Activated CD4-positive, alpha-beta T cell treated with anti-CD3 and anti-CD28 coated beads for 36 hours (primary cell): ENCODE data around the gene RXFP1. TPM values are rescaled to one million over a fixed set of nuclear protein-coding genes. Genes with fewer than 3 reads are reported as not detected.

ENCODE experiments used
- ATAC-seq: fragments of 200-7000 bp; cut with Tn5 transposase; one replicate; pipeline ENCODE4 v1.10.0; 2021; ENCODE audit warnings: mild to moderate bottlenecking, moderate library complexity
- CTCF ChIA-PET: fragments of 350-600 bp; sonication (Branson Sonifier 250); formaldehyde crosslinking; loops from one replicate; lab custom pipeline; 2021; ENCODE audit warnings: antibody characterized with exemption; lab: Charles Lee
- POLR2A ChIA-PET: fragments of 350-600 bp; sonication (Branson Sonifier 250); formaldehyde crosslinking; loops from one replicate; lab custom pipeline; 2021; ENCODE audit warnings: antibody characterized with exemption, inconsistent platforms; lab: Charles Lee
- DNase-seq: peaks from one replicate; pipeline ENCODE4 v3.0.0-alpha.2; 2020
- H3K27ac Mint-ChIP-seq: one replicate; pipeline ENCODE4 v1.8.0; 2021; ENCODE audit warnings: mixed read lengths
- H3K27me3 Mint-ChIP-seq: one replicate; pipeline ENCODE4 v1.8.0; 2021; ENCODE audit warnings: mixed read lengths
- H3K36me3 Mint-ChIP-seq: one replicate; pipeline ENCODE4 v1.8.0; 2021; ENCODE audit warnings: low read depth, mixed read lengths
- H3K4me1 Mint-ChIP-seq: one replicate; pipeline ENCODE4 v1.8.0; 2021; ENCODE audit warnings: mixed read lengths
- H3K4me3 Mint-ChIP-seq: one replicate; pipeline ENCODE4 v1.8.0; 2021; ENCODE audit warnings: mild to moderate bottlenecking, moderate library complexity, mixed read lengths
- H3K9me3 Mint-ChIP-seq: one replicate; pipeline ENCODE4 v1.8.0; 2021; ENCODE audit warnings: low read depth, mixed read lengths
- intact Hi-C, 2 experiments: fragments of 100-400 bp; cut with DNase I in 1 of 2; cut with micrococcal nuclease in 1 of 2; formaldehyde crosslinking; loops; one replicate each; pipeline versions ENCODE4 v1.14.2 to v1.15.1; 2022 to 2024; cut with DNase I, micrococcal nuclease
- total RNA-seq, 2 experiments: library from RNA; stranded (reverse); gene quantifications; one replicate each; pipeline ENCODE4 v1.2.3, GENCODE V29; 2021

The RXFP1 gene
- total RNA-seq, 2 experiments from 2014 or later, result not detected

- no peak overlapping the region for H3K4me3 Mint-ChIP-seq
- H3K36me3 Mint-ChIP-seq, result no peaks in the 10 kb centered on the region
- no peaks in the 10 kb centered on the region for H3K4me1 Mint-ChIP-seq
- no peaks in the 10 kb centered on the region for H3K9me3 Mint-ChIP-seq
- no peak overlapping the region for H3K27ac Mint-ChIP-seq
- POLR2A ChIA-PET, result no interaction called here
- DNase-seq, result no peak
- peaks cover 8% of the 10 kb centered on the region for H3K27me3 Mint-ChIP-seq
- no peak for ATAC-seq
- intact Hi-C loops, result no loop called here
- CTCF ChIA-PET, result no interaction called here
Measured at GRCh38 chr4:158590306-158590705, 68.6 kb downstream of the RXFP1 start.

- POLR2A ChIA-PET, result no interaction called here
- Mint-ChIP-seq H3K9me3 (no peaks in the 10 kb centered on the region), H3K36me3 (no peaks in the 10 kb centered on the region), H3K27ac (no peak overlapping the region), H3K4me3 (no peak overlapping the region), H3K27me3 (peaks cover 8% of the 10 kb centered on the region), H3K4me1 (no peaks in the 10 kb centered on the region)
- CTCF ChIA-PET, result no interaction called here
- DNase-seq (no peak), ATAC-seq (no peak)
- intact Hi-C loops, result no loop called here
Measured at GRCh38 chr4:158590824-158591223, 69.1 kb downstream of the RXFP1 start.

GRCh38 chr4:158597879-158598596, 76.4 kb downstream of the RXFP1 start:
- Mint-ChIP-seq H3K27ac (no peak overlapping the region), H3K4me3 (no peak overlapping the region)

GRCh38 chr4:158599150-158599549, 77.5 kb downstream of the RXFP1 start:
- ChIA-PET POLR2A (no interaction called here), CTCF (interaction anchor here (0.7 kb wide), 1 partner anchor 418 kb away, joined by 5 read pairs; no protein-coding TSS in a partner anchor)
- no peak overlapping the region for H3K27ac Mint-ChIP-seq

More at GRCh38 chr4:158597879-158598596, 76.4 kb downstream of the RXFP1 start:
- Mint-ChIP-seq H3K9me3 (no peaks in the 10 kb centered on the region), H3K27me3 (peaks cover 9% of the 10 kb centered on the region), H3K4me1 (no peaks in the 10 kb centered on the region), H3K36me3 (no peaks in the 10 kb centered on the region)
- POLR2A ChIA-PET, result no interaction called here
- CTCF ChIA-PET, result no interaction called here
- ATAC-seq (no peak), DNase-seq (no peak)
- intact Hi-C loops, result no loop called here

GRCh38 chr4:158599765-158600498, 78.2 kb downstream of the RXFP1 start:
- no peaks in the 10 kb centered on the region for H3K36me3 Mint-ChIP-seq
- H3K4me1 Mint-ChIP-seq, result no peaks in the 10 kb centered on the region
- ATAC-seq (no peak), DNase-seq (no peak)
- H3K27ac Mint-ChIP-seq, result no peak overlapping the region
- H3K27me3 Mint-ChIP-seq, result peaks cover 9% of the 10 kb centered on the region
- ChIA-PET CTCF (interaction anchor here (0.6 to 0.7 kb wide), 2 partner anchors 386 to 417 kb away, joined by 3 to 5 read pairs; no protein-coding TSS in a partner anchor), POLR2A (no interaction called here)
- H3K4me3 Mint-ChIP-seq, result no peak overlapping the region
- H3K9me3 Mint-ChIP-seq, result no peaks in the 10 kb centered on the region
- intact Hi-C loops, result no loop called here

More at GRCh38 chr4:158599150-158599549, 77.5 kb downstream of the RXFP1 start:
- DNase-seq (no peak), ATAC-seq (no peak)
- Mint-ChIP-seq H3K4me3 (no peak overlapping the region), H3K27me3 (peaks cover 9% of the 10 kb centered on the region), H3K4me1 (no peaks in the 10 kb centered on the region), H3K9me3 (no peaks in the 10 kb centered on the region), H3K36me3 (no peaks in the 10 kb centered on the region)
- intact Hi-C loops, result no loop called here

- DNase-seq, result no peak
- CTCF ChIA-PET, result no interaction called here
- no peaks in the 10 kb centered on the region for H3K9me3 Mint-ChIP-seq
- intact Hi-C loops, result no loop called here
- no peak for ATAC-seq
- H3K36me3 Mint-ChIP-seq, result no peaks in the 10 kb centered on the region
- no peak overlapping the region for H3K4me3 Mint-ChIP-seq
- no peak overlapping the region for H3K27ac Mint-ChIP-seq
- peaks cover 4% of the 10 kb centered on the region for H3K27me3 Mint-ChIP-seq
- POLR2A ChIA-PET, result no interaction called here
- no peaks in the 10 kb centered on the region for H3K4me1 Mint-ChIP-seq
Measured at GRCh38 chr4:158604369-158604768, 82.7 kb downstream of the RXFP1 start.

- DNase-seq, result no peak
- POLR2A ChIA-PET, result no interaction called here
- ATAC-seq, result no peak
Measured at GRCh38 chr4:158605393-158605792, 83.7 kb downstream of the RXFP1 start.

GRCh38 chr4:158606969-158607368, 85.3 kb downstream of the RXFP1 start:
- no peak overlapping the region for H3K27ac Mint-ChIP-seq
- ChIA-PET POLR2A (no interaction called here), CTCF (no interaction called here)
- intact Hi-C loops, result no loop called here
- no peak for ATAC-seq
- no peak overlapping the region for H3K4me3 Mint-ChIP-seq
- peaks cover 5% of the 10 kb centered on the region for H3K27me3 Mint-ChIP-seq
- H3K4me1 Mint-ChIP-seq, result peaks cover 7% of the 10 kb centered on the region
- H3K36me3 Mint-ChIP-seq, result no peaks in the 10 kb centered on the region
- H3K9me3 Mint-ChIP-seq, result no peaks in the 10 kb centered on the region
- DNase-seq, result no peak

More at GRCh38 chr4:158605393-158605792, 83.7 kb downstream of the RXFP1 start:
- Mint-ChIP-seq H3K36me3 (no peaks in the 10 kb centered on the region), H3K27me3 (peaks cover 6% of the 10 kb centered on the region), H3K9me3 (no peaks in the 10 kb centered on the region), H3K27ac (no peak overlapping the region), H3K4me1 (no peaks in the 10 kb centered on the region), H3K4me3 (no peak overlapping the region)
- CTCF ChIA-PET, result interaction anchor here (0.8 kb wide), 1 partner anchor 27 kb away, joined by 4 read pairs; no protein-coding TSS in a partner anchor
- intact Hi-C loops, result no loop called here

GRCh38 chr4:158609116-158609515, 87.4 kb downstream of the RXFP1 start:
- ChIA-PET POLR2A (no interaction called here), CTCF (no interaction called here)
- no peaks in the 10 kb centered on the region for H3K9me3 Mint-ChIP-seq
- peaks cover 11% of the 10 kb centered on the region for H3K27me3 Mint-ChIP-seq
- DNase-seq (no peak), ATAC-seq (no peak)
- peaks cover 7% of the 10 kb centered on the region for H3K4me1 Mint-ChIP-seq
- no peaks in the 10 kb centered on the region for H3K36me3 Mint-ChIP-seq
- no peak overlapping the region for H3K4me3 Mint-ChIP-seq
- intact Hi-C loops, result no loop called here
- no peak overlapping the region for H3K27ac Mint-ChIP-seq

- intact Hi-C loops, result no loop called here
- ATAC-seq (peak; percentile 47), DNase-seq (no peak)
- CTCF ChIA-PET, result no interaction called here
- H3K4me1 Mint-ChIP-seq, result peaks cover 7% of the 10 kb centered on the region
- H3K9me3 Mint-ChIP-seq, result no peaks in the 10 kb centered on the region
- POLR2A ChIA-PET, result no interaction called here
- peaks cover 11% of the 10 kb centered on the region for H3K27me3 Mint-ChIP-seq
- H3K27ac Mint-ChIP-seq, result no peak overlapping the region
- no peak overlapping the region for H3K4me3 Mint-ChIP-seq
- no peaks in the 10 kb centered on the region for H3K36me3 Mint-ChIP-seq
Measured at GRCh38 chr4:158610790-158611189, 89.1 kb downstream of the RXFP1 start.

- ATAC-seq (no peak), DNase-seq (no peak)
- CTCF ChIA-PET, result no interaction called here
- POLR2A ChIA-PET, result interaction anchor here (0.6 kb wide), 1 partner anchor 761 kb away, joined by 4 read pairs; no protein-coding TSS in a partner anchor
- Mint-ChIP-seq H3K9me3 (no peaks in the 10 kb centered on the region), H3K4me1 (peaks cover 7% of the 10 kb centered on the region), H3K36me3 (no peaks in the 10 kb centered on the region), H3K4me3 (no peak overlapping the region), H3K27me3 (peaks cover 13% of the 10 kb centered on the region), H3K27ac (no peak overlapping the region)
- intact Hi-C loops, result no loop called here
Measured at GRCh38 chr4:158613046-158613445, 91.4 kb downstream of the RXFP1 start.

- H3K9me3 Mint-ChIP-seq, result no peaks in the 10 kb centered on the region
- H3K4me3 Mint-ChIP-seq, result no peak overlapping the region
- no peaks in the 10 kb centered on the region for H3K4me1 Mint-ChIP-seq
- H3K27me3 Mint-ChIP-seq, result peaks cover 17% of the 10 kb centered on the region
- ChIA-PET CTCF (interaction anchor here (0.7 kb wide), 1 partner anchor 917 kb away, joined by 3 read pairs; no protein-coding TSS in a partner anchor), POLR2A (no interaction called here)
- H3K27ac Mint-ChIP-seq, result no peak overlapping the region
- DNase-seq (no peak), ATAC-seq (no peak)
- intact Hi-C loops, result no loop called here
- no peaks in the 10 kb centered on the region for H3K36me3 Mint-ChIP-seq
Measured at GRCh38 chr4:158617956-158618355, 96.3 kb downstream of the RXFP1 start.
